ENCODE measurements around the gene DACH2. TPM values are rescaled to one million over a fixed set of nuclear protein-coding genes. Genes with fewer than 3 reads are reported as not detected.

The DACH2 gene
- total and polyA plus RNA-seq, 9 of the 15 experiments (the other 6 are each of a cell fraction or from before 2014, with no cell fraction given): not detected

DNA sequence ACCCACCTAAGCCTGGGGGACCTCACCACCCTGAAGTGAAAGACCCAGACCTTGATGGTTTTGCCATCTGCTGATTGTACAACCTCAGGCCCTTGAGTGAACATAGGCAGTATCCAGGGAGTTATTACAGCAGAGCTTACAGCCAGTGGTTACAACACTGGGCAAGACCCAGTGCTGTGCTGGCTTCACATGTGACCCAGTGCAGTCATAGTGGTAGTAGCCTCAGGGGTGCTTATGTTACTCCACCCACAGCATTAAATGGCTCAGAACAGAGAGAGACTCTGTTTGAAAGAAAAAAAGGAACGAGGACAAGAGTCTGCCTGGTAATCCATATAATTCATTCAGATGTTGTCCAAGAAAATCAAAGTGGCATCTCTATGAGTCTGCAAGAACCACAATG is 45.2 kb upstream of the DACH2 start:
- Histone ChIP-seq H3K27me3 (ENCODE audit: control insufficient read depth in 2 of 2, insufficient read depth in 2 of 2, low read length in 2 of 2) (no peaks in the 10 kb centered on the region), H2AFZ (ENCODE audit: low read depth, low read length) (no peak overlapping the region), H4K20me1 (replicated peaks; ENCODE audit: control insufficient read depth, insufficient read depth, low read length) (no peaks in the 10 kb centered on the region), H3K27ac (ENCODE audit: extremely low read depth, low read depth, low read length) (no peak overlapping the region), H3K4me1 (replicated peaks in 1 of 2; ENCODE audit: control insufficient read depth in 2 of 2, insufficient read depth in 2 of 2, low read length in 2 of 2) (no peaks in the 10 kb centered on the region), H3K4me3 (no peak overlapping the region), H3K9me3 (replicated peaks; ENCODE audit: control insufficient read depth, insufficient read depth, low read depth, low read length) (no peaks in the 10 kb centered on the region), H3K9ac (ENCODE audit: insufficient read depth in 1 of 2, low read depth in 2 of 2, low read length in 2 of 2) (no peak overlapping the region), H3K4me2 (ENCODE audit: insufficient read depth, low read length) (no peak overlapping the region), H3K36me3 (ENCODE audit: control insufficient read depth, insufficient read depth, low read length) (no peaks in the 10 kb centered on the region), H3K79me2 (ENCODE audit: control insufficient read depth, insufficient read depth, low read length) (no peaks in the 10 kb centered on the region), H3K9me1 (ENCODE audit: control insufficient read depth, insufficient read depth, low read length) (no peaks in the 10 kb centered on the region)
- POLR2A ChIA-PET: no interaction called here
- WGBS (ENCODE audit: insufficient coverage, low coverage, missing lambda C conversion rate): no CpG with 5 or more reads among the region's 1 CpG
- DNase-seq (ENCODE audit: extremely low read depth in 1 of 4, low spot score in 3 of 4) (no peak), ATAC-seq (no peak), FAIRE-seq (no peak)
- intact Hi-C loops (cut with micrococcal nuclease): no loop called here
- CTCF ChIA-PET (ENCODE audit: low intra/inter-chr PET ratio): no interaction called here
- BruUV-seq (replicated peaks): no TSS peak
- in situ Hi-C loops (cut with MboI): no loop called here
- no peak for TF ChIP-seq PPARD (CRISPR knock-in tag; IDR thresholded peaks at IDR 0.05)
- TF ChIP-seq SMAD4 (CRISPR knock-in tag; conservative IDR thresholded peaks at IDR 0.05): no peak
- no peak for TF ChIP-seq NFXL1 (CRISPR knock-in tag; IDR thresholded peaks at IDR 0.05)
- TF ChIP-seq, protein P1, sequence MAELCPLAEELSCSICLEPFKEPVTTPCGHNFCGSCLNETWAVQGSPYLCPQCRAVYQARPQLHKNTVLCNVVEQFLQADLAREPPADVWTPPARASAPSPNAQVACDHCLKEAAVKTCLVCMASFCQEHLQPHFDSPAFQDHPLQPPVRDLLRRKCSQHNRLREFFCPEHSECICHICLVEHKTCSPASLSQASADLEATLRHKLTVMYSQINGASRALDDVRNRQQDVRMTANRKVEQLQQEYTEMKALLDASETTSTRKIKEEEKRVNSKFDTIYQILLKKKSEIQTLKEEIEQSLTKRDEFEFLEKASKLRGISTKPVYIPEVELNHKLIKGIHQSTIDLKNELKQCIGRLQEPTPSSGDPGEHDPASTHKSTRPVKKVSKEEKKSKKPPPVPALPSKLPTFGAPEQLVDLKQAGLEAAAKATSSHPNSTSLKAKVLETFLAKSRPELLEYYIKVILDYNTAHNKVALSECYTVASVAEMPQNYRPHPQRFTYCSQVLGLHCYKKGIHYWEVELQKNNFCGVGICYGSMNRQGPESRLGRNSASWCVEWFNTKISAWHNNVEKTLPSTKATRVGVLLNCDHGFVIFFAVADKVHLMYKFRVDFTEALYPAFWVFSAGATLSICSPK (IDR thresholded peaks at IDR 0.05; ENCODE audit: borderline replicate concordance): no peak
- TF ChIP-seq, protein P2, sequence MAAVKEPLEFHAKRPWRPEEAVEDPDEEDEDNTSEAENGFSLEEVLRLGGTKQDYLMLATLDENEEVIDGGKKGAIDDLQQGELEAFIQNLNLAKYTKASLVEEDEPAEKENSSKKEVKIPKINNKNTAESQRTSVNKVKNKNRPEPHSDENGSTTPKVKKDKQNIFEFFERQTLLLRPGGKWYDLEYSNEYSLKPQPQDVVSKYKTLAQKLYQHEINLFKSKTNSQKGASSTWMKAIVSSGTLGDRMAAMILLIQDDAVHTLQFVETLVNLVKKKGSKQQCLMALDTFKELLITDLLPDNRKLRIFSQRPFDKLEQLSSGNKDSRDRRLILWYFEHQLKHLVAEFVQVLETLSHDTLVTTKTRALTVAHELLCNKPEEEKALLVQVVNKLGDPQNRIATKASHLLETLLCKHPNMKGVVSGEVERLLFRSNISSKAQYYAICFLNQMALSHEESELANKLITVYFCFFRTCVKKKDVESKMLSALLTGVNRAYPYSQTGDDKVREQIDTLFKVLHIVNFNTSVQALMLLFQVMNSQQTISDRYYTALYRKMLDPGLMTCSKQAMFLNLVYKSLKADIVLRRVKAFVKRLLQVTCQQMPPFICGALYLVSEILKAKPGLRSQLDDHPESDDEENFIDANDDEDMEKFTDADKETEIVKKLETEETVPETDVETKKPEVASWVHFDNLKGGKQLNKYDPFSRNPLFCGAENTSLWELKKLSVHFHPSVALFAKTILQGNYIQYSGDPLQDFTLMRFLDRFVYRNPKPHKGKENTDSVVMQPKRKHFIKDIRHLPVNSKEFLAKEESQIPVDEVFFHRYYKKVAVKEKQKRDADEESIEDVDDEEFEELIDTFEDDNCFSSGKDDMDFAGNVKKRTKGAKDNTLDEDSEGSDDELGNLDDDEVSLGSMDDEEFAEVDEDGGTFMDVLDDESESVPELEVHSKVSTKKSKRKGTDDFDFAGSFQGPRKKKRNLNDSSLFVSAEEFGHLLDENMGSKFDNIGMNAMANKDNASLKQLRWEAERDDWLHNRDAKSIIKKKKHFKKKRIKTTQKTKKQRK (IDR thresholded peaks at IDR 0.05; ENCODE audit: borderline replicate concordance, low read depth, low read length): no peak
- no peak for TF ChIP-seq ZNF311 (CRISPR knock-in tag; IDR thresholded peaks at IDR 0.05)
- TF ChIP-seq TGIF2 (CRISPR knock-in tag; IDR thresholded peaks at IDR 0.05): no peak
- no peak for TF ChIP-seq FOXJ3 (CRISPR knock-in tag; IDR thresholded peaks at IDR 0.05)
- TF ChIP-seq CBFB (CRISPR knock-in tag; IDR thresholded peaks at IDR 0.05): no peak
- TF ChIP-seq, protein P3, sequence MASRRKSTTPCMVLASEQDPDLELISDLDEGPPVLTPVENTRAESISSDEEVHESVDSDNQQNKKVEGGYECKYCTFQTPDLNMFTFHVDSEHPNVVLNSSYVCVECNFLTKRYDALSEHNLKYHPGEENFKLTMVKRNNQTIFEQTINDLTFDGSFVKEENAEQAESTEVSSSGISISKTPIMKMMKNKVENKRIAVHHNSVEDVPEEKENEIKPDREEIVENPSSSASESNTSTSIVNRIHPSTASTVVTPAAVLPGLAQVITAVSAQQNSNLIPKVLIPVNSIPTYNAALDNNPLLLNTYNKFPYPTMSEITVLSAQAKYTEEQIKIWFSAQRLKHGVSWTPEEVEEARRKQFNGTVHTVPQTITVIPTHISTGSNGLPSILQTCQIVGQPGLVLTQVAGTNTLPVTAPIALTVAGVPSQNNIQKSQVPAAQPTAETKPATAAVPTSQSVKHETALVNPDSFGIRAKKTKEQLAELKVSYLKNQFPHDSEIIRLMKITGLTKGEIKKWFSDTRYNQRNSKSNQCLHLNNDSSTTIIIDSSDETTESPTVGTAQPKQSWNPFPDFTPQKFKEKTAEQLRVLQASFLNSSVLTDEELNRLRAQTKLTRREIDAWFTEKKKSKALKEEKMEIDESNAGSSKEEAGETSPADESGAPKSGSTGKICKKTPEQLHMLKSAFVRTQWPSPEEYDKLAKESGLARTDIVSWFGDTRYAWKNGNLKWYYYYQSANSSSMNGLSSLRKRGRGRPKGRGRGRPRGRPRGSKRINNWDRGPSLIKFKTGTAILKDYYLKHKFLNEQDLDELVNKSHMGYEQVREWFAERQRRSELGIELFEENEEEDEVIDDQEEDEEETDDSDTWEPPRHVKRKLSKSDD (conservative IDR thresholded peaks at IDR 0.05; ENCODE audit: low read length): no peak
- no peak for TF ChIP-seq ZC3H4 (CRISPR knock-in tag; IDR thresholded peaks at IDR 0.05; ENCODE audit: borderline replicate concordance)
- no peak for TF ChIP-seq SP2 (IDR thresholded peaks at IDR 0.05; ENCODE audit: extremely low read depth, low read depth, low read length, poor library complexity, severe bottlenecking)
- TF ChIP-seq HDAC1 (IDR thresholded peaks at IDR 0.05): no peak
- no peak for TF ChIP-seq RFX1 (IDR thresholded peaks at IDR 0.05)
- no peak for TF ChIP-seq SIN3A (IDR thresholded peaks at IDR 0.05; ENCODE audit: borderline replicate concordance in 2 of 2, control insufficient read depth in 1 of 2, low read depth in 2 of 2, low read length in 2 of 2)
- no peak for TF ChIP-seq NR3C1 (CRISPR knock-in tag; IDR thresholded peaks at IDR 0.05)

Data from K562 (cell line).